HG03565 (cell line): ENCODE measurements around the gene KCNMA1.

Source experiments
- ATAC-seq: cut with Tn5 transposase; IDR thresholded peaks from one replicate; pipeline ENCODE4 v1.9.1; 2021; ENCODE audit warnings: mild to moderate bottlenecking, moderate library complexity; ENCODE audit not compliant: unreplicated experiment

Gene KCNMA1

DNA sequence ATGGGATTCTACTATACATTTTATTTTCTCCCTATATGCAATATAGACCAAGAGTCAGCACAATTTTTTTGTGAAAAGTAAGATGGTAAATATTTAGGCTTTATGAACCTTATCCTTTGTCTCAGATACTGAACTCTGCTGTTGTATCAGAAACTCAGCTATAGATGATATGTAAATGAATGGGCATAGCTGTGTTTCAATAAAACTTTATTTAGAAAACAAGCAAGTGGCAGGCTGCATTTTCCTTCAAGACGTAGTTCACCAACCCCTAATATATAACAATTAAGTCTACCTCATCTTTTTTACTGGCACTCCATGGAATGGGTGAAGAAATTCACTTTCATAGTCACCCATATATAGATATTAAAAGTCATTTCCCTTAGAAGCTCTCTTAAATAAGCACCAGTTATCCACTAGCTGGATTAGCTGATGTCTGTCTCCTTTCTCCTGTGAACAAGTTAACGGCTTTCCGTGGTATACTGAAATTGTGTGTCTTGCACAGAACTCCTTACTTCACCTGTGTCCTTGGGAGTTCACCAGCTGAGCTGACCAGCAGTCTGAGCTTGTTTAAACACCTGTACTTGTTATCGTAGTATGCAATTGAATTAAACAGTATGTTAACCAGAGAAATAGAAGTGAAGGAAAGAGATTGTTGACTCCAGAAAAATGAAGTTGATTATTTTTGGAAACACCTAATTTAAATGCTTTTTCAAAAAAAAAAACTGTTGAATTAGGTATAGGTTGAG, 770.6 kb downstream of the KCNMA1 start:
- ATAC-seq, result no peak

DNA sequence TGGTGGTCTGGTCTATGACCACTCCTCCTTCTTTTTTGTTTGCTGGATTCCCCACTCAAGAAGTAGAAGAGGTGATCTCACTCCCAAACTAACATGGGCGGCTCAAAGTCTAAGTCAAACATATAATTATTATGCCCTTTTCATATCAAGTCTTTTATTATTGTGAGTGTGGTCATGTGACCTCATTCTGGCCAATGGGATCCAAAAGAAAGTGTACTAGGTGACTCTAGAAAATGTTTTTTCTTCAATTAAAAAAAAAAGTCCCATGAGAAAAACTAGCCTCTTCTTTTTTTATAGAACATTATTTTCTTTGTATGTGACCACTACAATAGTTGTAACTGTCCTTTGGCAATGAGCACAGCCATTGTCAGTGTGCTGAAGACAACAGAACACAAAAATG, 772.7 kb downstream of the KCNMA1 start:
- ATAC-seq, result no peak

DNA sequence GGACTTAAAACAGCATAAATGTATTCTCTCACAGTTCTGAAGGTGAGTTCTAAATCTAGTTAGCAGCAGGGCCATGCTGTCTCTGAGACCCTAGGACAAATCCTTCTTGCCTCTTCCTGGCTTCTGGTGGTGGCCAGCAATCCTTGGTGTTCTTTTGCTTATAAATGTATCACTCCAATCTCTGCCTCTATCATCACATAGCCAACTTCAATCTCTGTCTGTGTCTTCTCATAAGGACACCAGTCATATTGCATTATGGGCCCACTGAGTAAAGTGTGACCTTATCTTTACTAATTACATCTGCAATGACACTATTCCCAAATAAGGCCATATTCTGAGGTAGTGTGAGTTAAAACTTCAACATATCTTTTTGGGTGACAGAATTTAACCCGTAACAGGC, 778.9 kb downstream of the KCNMA1 start:
- no peak for ATAC-seq

GRCh38 chr10:76840802-76841201, 796.8 kb downstream of the KCNMA1 start:
- no peak for ATAC-seq

DNA sequence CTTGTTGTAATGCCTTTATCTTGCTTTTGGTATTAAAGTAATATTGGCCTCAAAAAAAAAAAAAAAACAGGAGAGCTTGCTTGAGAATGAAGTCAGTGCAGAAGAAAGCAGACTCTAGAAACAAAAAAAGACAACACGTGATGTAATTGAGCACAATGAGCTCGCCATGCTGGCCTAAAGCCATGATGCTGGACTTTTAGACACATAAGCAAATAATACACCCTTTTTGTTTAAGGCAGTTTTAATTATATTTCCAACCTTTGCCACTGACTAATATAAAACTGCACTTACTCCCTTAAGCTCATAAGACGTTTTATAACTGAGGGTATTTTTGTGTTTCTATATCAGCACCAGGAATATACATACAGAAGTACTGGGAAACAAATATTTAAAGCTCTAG, 798.3 kb downstream of the KCNMA1 start:
- no peak for ATAC-seq

DNA sequence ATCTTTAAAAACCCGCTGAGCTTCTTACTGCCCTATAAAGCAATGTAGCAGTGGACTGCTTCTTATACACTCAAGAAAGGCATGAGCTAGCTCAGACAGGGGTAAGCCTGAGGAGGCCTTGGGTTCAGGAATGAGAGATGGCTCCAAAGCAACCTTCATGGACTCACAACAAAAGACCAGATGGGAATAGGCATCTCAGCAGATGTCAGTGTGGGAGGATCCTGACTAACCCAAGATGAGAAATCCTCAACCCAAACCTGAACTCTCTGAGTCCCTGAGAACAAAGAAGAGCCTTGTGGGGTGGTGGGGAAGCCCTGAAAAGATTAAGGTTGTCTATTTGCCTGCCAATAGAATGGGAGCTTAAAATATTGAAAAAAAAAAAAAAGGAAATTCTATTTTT, 807.4 kb downstream of the KCNMA1 start:
- ATAC-seq, result no peak

DNA sequence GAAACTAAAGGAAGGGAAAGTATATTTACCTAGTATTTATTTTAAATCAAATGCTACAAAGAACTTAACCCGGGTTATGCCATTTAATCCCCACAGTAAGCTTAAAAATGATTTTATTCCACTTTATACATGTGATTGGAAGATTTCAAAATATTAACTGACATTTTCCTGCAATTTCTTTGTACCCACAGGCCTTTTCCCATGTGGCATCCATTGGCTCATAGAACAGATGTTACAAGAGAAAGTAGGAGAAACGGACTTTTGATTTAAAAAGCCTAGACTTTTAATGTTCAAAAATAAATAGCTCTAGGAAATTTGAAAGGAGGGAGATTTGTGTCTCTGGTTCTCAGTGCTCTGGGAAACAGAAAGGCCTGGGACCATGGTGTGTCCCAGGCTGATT, 807.9 kb downstream of the KCNMA1 start:
- no peak for ATAC-seq
